H1 (cell line): ENCODE results near the gene KCTD7. TPM values are rescaled to one million over a fixed set of nuclear protein-coding genes. Genes with fewer than 3 reads are reported as not detected.

Source experiments
- CTCF ChIA-PET: fragments of 300-600 bp; sonication (Branson Sonifier 250); formaldehyde crosslinking; loops from one replicate; lab custom pipeline; 2021; ENCODE audit not compliant: partially characterized antibody; lab: Charles Lee
- POLR2A ChIA-PET: fragments of 300-600 bp; sonication (Branson Sonifier 250); formaldehyde crosslinking; loops from one replicate; lab custom pipeline; 2021; ENCODE audit warnings: inconsistent platforms; ENCODE audit not compliant: partially characterized antibody; lab: Charles Lee
- DNase-seq, 2 experiments: peaks; one replicate each; pipeline versions ENCODE4 v3.0.0 to v3.0.0-alpha.2; 2010 to 2022; ENCODE audit warnings: low spot score in 2 of 2, low read depth in 1 of 2, mixed read lengths in 1 of 2
- FAIRE-seq: peaks from 2 replicates; lab custom pipeline; 2011; peaks lifted over from hg19 to GRCh38; lab: Jason Lieb, UNC
- H2AFZ ChIP-seq: 2 replicates; pipeline ENCODE4 v1.8.1; 2012; ENCODE audit warnings: low read length, inconsistent platforms
- H2AK5ac ChIP-seq: 2 replicates; pipeline ENCODE4 v1.6.1; 2013; ENCODE audit warnings: low read depth, low read length
- H2BK120ac ChIP-seq: replicated peaks from 2 replicates; pipeline ENCODE3; 2013; ENCODE audit warnings: low read depth, low read length, inconsistent platforms
- H2BK12ac ChIP-seq: 2 replicates; pipeline ENCODE4 v1.6.1; 2013; ENCODE audit warnings: low read depth, low read length
- H2BK15ac ChIP-seq: 2 replicates; pipeline ENCODE4 v1.6.1; 2013; ENCODE audit warnings: low read length
- H2BK20ac ChIP-seq: 2 replicates; pipeline ENCODE4 v1.6.1; 2013; ENCODE audit warnings: low read length
- H2BK5ac ChIP-seq: 2 replicates; pipeline ENCODE4 v1.6.1; 2013; ENCODE audit warnings: low read depth, low read length
- H3K14ac ChIP-seq: 2 replicates; pipeline ENCODE4 v1.6.1; 2013; ENCODE audit warnings: inconsistent platforms; ENCODE audit not compliant: insufficient read length
- H3K18ac ChIP-seq: 2 replicates; pipeline ENCODE4 v1.6.1; 2013; ENCODE audit warnings: low read length; ENCODE audit errors: extremely low read depth
- H3K23ac ChIP-seq: 2 replicates; pipeline ENCODE4 v1.6.1; 2013; ENCODE audit warnings: inconsistent platforms; ENCODE audit not compliant: insufficient read length
- H3K23me2 ChIP-seq: 2 replicates; pipeline ENCODE4 v1.6.1; 2013; ENCODE audit warnings: low read depth, low read length
- H3K27ac ChIP-seq: 2 replicates; pipeline ENCODE4 v1.6.1; 2011; ENCODE audit warnings: low read depth, low read length, inconsistent platforms
- H3K27me3 ChIP-seq, 4 experiments: replicated peaks in 1 of 4; 1 replicate in 1 of 4; 2 replicates in 3 of 4; pipeline versions ENCODE4 v1.6.1 to v1.8.1; 2011 to 2013; ENCODE audit warnings: low read length in 3 of 4, mild to moderate bottlenecking in 3 of 4, inconsistent platforms in 2 of 4, mixed read lengths in 2 of 4, moderate library complexity in 1 of 4; ENCODE audit not compliant: control insufficient read depth in 3 of 4, insufficient read depth in 3 of 4; ENCODE audit errors: extremely low read depth in 1 of 4
- H3K36me3 ChIP-seq, 4 experiments: 2 replicates each; pipeline versions ENCODE4 v1.6.1 to v1.8.1; 2011 to 2013; ENCODE audit warnings: mild to moderate bottlenecking in 4 of 4, low read length in 3 of 4, moderate library complexity in 2 of 4, control low read depth in 1 of 4, inconsistent platforms in 1 of 4; ENCODE audit not compliant: insufficient read depth in 4 of 4, control insufficient read depth in 2 of 4
- H3K4ac ChIP-seq: replicated peaks from 2 replicates; pipeline ENCODE3; 2013; ENCODE audit warnings: low read length, low read depth, mixed read lengths, inconsistent platforms; ENCODE audit not compliant: insufficient read length
- H3K4me1 ChIP-seq, 4 experiments: replicated peaks in 1 of 4; 1 replicate in 1 of 4; 2 replicates in 3 of 4; pipeline versions ENCODE4 v1.6.1 to v1.8.1; 2011 to 2013; ENCODE audit warnings: low read length in 3 of 4, inconsistent platforms in 2 of 4, mixed read lengths in 1 of 4; ENCODE audit not compliant: insufficient read depth in 4 of 4, control insufficient read depth in 3 of 4
- H3K4me2 ChIP-seq, 2 experiments: 2 replicates each; pipeline versions ENCODE4 v1.6.1 to v1.8.1; 2011 to 2013; ENCODE audit warnings: low read depth in 2 of 2, low read length in 2 of 2, control low read depth in 1 of 2, inconsistent platforms in 1 of 2, mild to moderate bottlenecking in 1 of 2; ENCODE audit not compliant: insufficient read depth in 1 of 2
- H3K4me3 ChIP-seq, 4 experiments: fragments of 200-600, 300-600 bp in 1 of 4; sonication (generic), shearing (Covaris generic), sonication (Bioruptor Twin) in 1 of 4; 2 replicates each; pipeline versions ENCODE4 v1.5.1 to v1.8.1; 2011 to 2016; ENCODE audit warnings: low read length in 4 of 4, low read depth in 3 of 4, control low read depth in 2 of 4, inconsistent platforms in 2 of 4, mild to moderate bottlenecking in 2 of 4, mixed read lengths in 1 of 4, moderate library complexity in 1 of 4; ENCODE audit not compliant: insufficient read depth in 2 of 4; ENCODE audit errors: extremely low read depth in 1 of 4
- H3K56ac ChIP-seq: replicated peaks from 2 replicates; pipeline ENCODE3; 2013; ENCODE audit warnings: low read depth, mild to moderate bottlenecking, mixed read lengths, low read length, inconsistent platforms; ENCODE audit not compliant: insufficient read length
- H3K79me1 ChIP-seq: 2 replicates; pipeline ENCODE4 v1.6.1; 2013; ENCODE audit warnings: low read depth, low read length, control low read depth
- H3K79me2 ChIP-seq, 2 experiments: 2 replicates each; pipeline versions ENCODE4 v1.6.1 to v1.8.1; 2012 to 2013; ENCODE audit warnings: low read length in 2 of 2, mild to moderate bottlenecking in 2 of 2, inconsistent platforms in 1 of 2; ENCODE audit not compliant: insufficient read depth in 2 of 2, control insufficient read depth in 1 of 2
- H3K9ac ChIP-seq, 4 experiments: replicated peaks in 1 of 4; 1 replicate in 1 of 4; 2 replicates in 3 of 4; pipeline versions ENCODE4 v1.6.1 to v1.8.1; 2011 to 2013; ENCODE audit warnings: low read depth in 3 of 4, low read length in 3 of 4, control low read depth in 2 of 4, mild to moderate bottlenecking in 2 of 4, moderate library complexity in 2 of 4, inconsistent platforms in 1 of 4; ENCODE audit errors: extremely low read depth in 1 of 4
- H3K9me3 ChIP-seq, 2 experiments: 2 replicates each; pipeline versions ENCODE4 v1.6.1 to v1.8.1; 2012 to 2013; ENCODE audit warnings: mild to moderate bottlenecking in 2 of 2, moderate library complexity in 2 of 2, control low read depth in 1 of 2, inconsistent platforms in 1 of 2, low read depth in 1 of 2, low read length in 1 of 2, mixed read lengths in 1 of 2; ENCODE audit not compliant: insufficient read depth in 2 of 2
- H4K20me1 ChIP-seq, 2 experiments: replicated peaks in 1 of 2; 2 replicates each; pipeline versions ENCODE3 to v1.8.1; 2011 to 2013; ENCODE audit warnings: inconsistent platforms in 2 of 2, low read length in 2 of 2, mild to moderate bottlenecking in 1 of 2; ENCODE audit not compliant: insufficient read depth in 2 of 2, control insufficient read depth in 1 of 2
- H4K5ac ChIP-seq: 2 replicates; pipeline ENCODE4 v1.6.1; 2013; ENCODE audit warnings: low read length, low read depth, mixed read lengths, inconsistent platforms; ENCODE audit not compliant: insufficient read length
- H4K8ac ChIP-seq: 2 replicates; pipeline ENCODE4 v1.8.0; 2013; ENCODE audit warnings: mild to moderate bottlenecking, moderate library complexity, low read length, inconsistent platforms; ENCODE audit not compliant: insufficient read depth; ENCODE audit errors: extremely low read depth
- H4K91ac ChIP-seq: replicated peaks from 2 replicates; pipeline ENCODE3; 2013; ENCODE audit warnings: low read length, mixed read lengths, inconsistent platforms; ENCODE audit not compliant: insufficient read length
- EGR1 ChIP-seq: IDR thresholded peaks from 2 replicates; pipeline ENCODE4 v1.6.1; 2011; ENCODE audit warnings: low read depth, low read length, borderline replicate concordance
- EP300 ChIP-seq, 2 experiments: IDR thresholded peaks; 1 replicate in 1 of 2; 2 replicates in 1 of 2; pipeline ENCODE4 v1.6.1; 2011 to 2012; ENCODE audit warnings: low read depth in 2 of 2, low read length in 2 of 2, mild to moderate bottlenecking in 2 of 2, borderline replicate concordance in 1 of 2, inconsistent platforms in 1 of 2, moderate library complexity in 1 of 2
- GABPA ChIP-seq: IDR thresholded peaks from 2 replicates; pipeline ENCODE4 v1.6.1; 2011; ENCODE audit warnings: mild to moderate bottlenecking, low read length, moderate library complexity, borderline replicate concordance; ENCODE audit not compliant: insufficient read depth
- KDM5A ChIP-seq: fragments of 200-600 bp; IDR thresholded peaks from 2 replicates; pipeline ENCODE4 v1.7.1; 2012; ENCODE audit warnings: mild to moderate bottlenecking, low read length, inconsistent platforms, mixed read lengths
- RBBP5 ChIP-seq: IDR thresholded peaks from 2 replicates; pipeline ENCODE4 v1.7.1; 2012; ENCODE audit warnings: low read depth, mild to moderate bottlenecking, inconsistent platforms, low read length, moderate library complexity, borderline replicate concordance
- RFX5 ChIP-seq: IDR thresholded peaks from 2 replicates; pipeline ENCODE4 v1.6.1; 2011; ENCODE audit warnings: low read depth, low read length, improper control_type of control experiment, borderline replicate concordance
- TCF12 ChIP-seq: IDR thresholded peaks from 2 replicates; pipeline ENCODE4 v1.6.1; 2011; ENCODE audit warnings: low read depth, mild to moderate bottlenecking, low read length
- WGBS, 2 experiments: shearing (Covaris generic) in 1 of 2; methylation state at CpG; one replicate each; pipeline versions ENCODE4 v1.1.6 to v1.1.7; 2013 to 2015; ENCODE audit warnings: low lambda C conversion rate in 2 of 2, mixed read lengths in 2 of 2, inconsistent platforms in 1 of 2, low coverage in 1 of 2, missing lambda C conversion rate in 1 of 2; ENCODE audit not compliant: insufficient replicate concordance in 2 of 2, insufficient coverage in 1 of 2, insufficient read length in 1 of 2; ENCODE audit errors: extremely low coverage in 1 of 2, missing lambda C conversion rate in 1 of 2; 5-methylcytosine and 5-hydroxymethylcytosine counted together
- polyA plus RNA-seq, 7 experiments: library from polyadenylated mRNA; depleted of rRNA in 3 of 7; stranded (reverse) in 5 of 7; unstranded in 2 of 7; fragments of >200 nt in 5 of 7; fragments of 200-250 nt in 2 of 7; gene quantifications; 1 replicate in 5 of 7; 2 replicates in 1 of 7; 4 replicates in 1 of 7; pipeline versions ENCODE4 v1.2.1 to v1.2.3, GENCODE V29; 2011 to 2013; ENCODE audit warnings: missing spikeins in 2 of 7, mixed read lengths in 2 of 7
- total RNA-seq: library from RNA; stranded (reverse); fragmentation: NEBNext Ultra II Directional; extraction: Animal tissue kit (Norgen Biotek cat#: 25700); gene quantifications from 2 replicates; pipeline ENCODE4 v1.2.1, GENCODE V29; 2021

KCTD7 gene
- total and polyA plus RNA-seq, 2 of the 8 experiments (the other 6 are each of a cell fraction or from before 2014, with no cell fraction given), result 8.6 to 11.9 TPM

- no peaks in the 10 kb centered on the region for H3K9me3 ChIP-seq
- no peak overlapping the region for H2BK20ac ChIP-seq
- no peak overlapping the region for H3K4me2 ChIP-seq
- H3K27ac ChIP-seq, result no peak overlapping the region
- no peak overlapping the region for H3K18ac ChIP-seq
- H3K4me3 ChIP-seq, result no peak overlapping the region
- ChIA-PET POLR2A (no interaction called here), CTCF (no interaction called here)
- no peaks in the 10 kb centered on the region; a peak in 1 of 7 replicates for H3K27me3 ChIP-seq
- H3K4ac ChIP-seq, result no peak overlapping the region
- H2BK5ac ChIP-seq, result no peak overlapping the region
- H3K23ac ChIP-seq, result no peak overlapping the region
- H4K5ac ChIP-seq, result no peak overlapping the region
- H3K14ac ChIP-seq, result no peak overlapping the region
- 90% methylated on average over 4 of the region's 4 CpGs; no CpG with 5 or more reads in 1 of the 2 experiments for WGBS, 2 experiments
- peaks cover 0 to 3% (median under 1%) of the 10 kb centered on the region in 4 experiments; a peak in 4 of 7 replicates for H3K4me1 ChIP-seq
- H3K9ac ChIP-seq, result no peak overlapping the region
- no peak for DNase-seq
- no peak overlapping the region for H2BK120ac ChIP-seq
- no peak overlapping the region for H2AFZ ChIP-seq
- H4K91ac ChIP-seq, result no peak overlapping the region
- H4K8ac ChIP-seq, result no peak overlapping the region
- H3K23me2 ChIP-seq, result no peaks in the 10 kb centered on the region
- TF ChIP-seq EGR1 (no peak), KDM5A (no peak), GABPA (no peak), TCF12 (no peak), RFX5 (no peak), RBBP5 (no peak), EP300 (IDR thresholded peaks at IDR 0.05; ENCODE audit: borderline replicate concordance in 1 of 2, low read depth in 2 of 2, low read length in 2 of 2) (no peak)
- no peak overlapping the region for H2BK12ac ChIP-seq
- H3K79me1 ChIP-seq, result no peaks in the 10 kb centered on the region
- no peaks in the 10 kb centered on the region for H3K36me3 ChIP-seq
- no peak overlapping the region for H2BK15ac ChIP-seq
- H3K56ac ChIP-seq, result no peak overlapping the region
- H2AK5ac ChIP-seq, result no peak overlapping the region
- no peaks in the 10 kb centered on the region for H3K79me2 ChIP-seq
- FAIRE-seq, result no peak
- peaks cover 2 to 3% of the 10 kb centered on the region in 2 experiments for H4K20me1 ChIP-seq
Measured at GRCh38 chr7:66693331-66693730, 64.7 kb downstream of the KCTD7 start.
